ENCODE measurements around the gene ZBTB18. TPM values are rescaled to one million over a fixed set of nuclear protein-coding genes. Genes with fewer than 3 reads are reported as not detected.

The ZBTB18 gene
- polyA plus RNA-seq, 1 of the 3 experiments (the other 2 are of a cell fraction), result 19.3 TPM

DNA sequence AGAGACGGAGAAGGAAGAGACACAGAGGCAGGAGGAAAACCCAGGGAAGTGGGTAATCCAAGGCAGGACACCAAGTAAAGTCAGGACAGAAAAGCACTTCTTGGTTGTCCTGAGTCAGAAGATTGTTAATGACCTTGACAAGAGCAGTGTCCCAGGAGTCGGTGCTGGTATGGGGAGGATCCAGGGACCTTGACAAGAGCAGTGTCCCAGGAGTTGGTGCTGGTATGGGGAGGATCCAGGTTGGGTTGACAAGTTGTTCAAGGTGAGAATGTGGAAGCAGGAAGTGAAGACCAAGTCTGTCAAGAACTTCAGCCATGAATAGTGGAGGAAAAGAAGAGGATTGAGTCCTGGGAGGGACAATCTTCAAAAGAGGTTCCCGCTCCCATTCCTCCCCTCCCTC, 31.9 kb downstream of the ZBTB18 start:
- no peaks in the 10 kb centered on the region for H3K9me2 ChIP-seq
- no peaks in the 10 kb centered on the region for H3K4me1 ChIP-seq (ENCODE audit: control insufficient read depth in 1 of 2, insufficient read depth in 2 of 2, low read depth in 1 of 2, low read length in 1 of 2)
- H2AFZ ChIP-seq (ENCODE audit: low read depth), result no peak overlapping the region
- no peak for TF ChIP-seq SIN3A (IDR thresholded peaks at IDR 0.05; ENCODE audit: borderline replicate concordance, low read depth, low read length)
- TF ChIP-seq, protein P1, sequence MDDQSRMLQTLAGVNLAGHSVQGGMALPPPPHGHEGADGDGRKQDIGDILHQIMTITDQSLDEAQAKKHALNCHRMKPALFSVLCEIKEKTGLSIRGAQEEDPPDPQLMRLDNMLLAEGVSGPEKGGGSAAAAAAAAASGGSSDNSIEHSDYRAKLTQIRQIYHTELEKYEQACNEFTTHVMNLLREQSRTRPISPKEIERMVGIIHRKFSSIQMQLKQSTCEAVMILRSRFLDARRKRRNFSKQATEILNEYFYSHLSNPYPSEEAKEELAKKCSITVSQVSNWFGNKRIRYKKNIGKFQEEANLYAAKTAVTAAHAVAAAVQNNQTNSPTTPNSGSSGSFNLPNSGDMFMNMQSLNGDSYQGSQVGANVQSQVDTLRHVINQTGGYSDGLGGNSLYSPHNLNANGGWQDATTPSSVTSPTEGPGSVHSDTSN (IDR thresholded peaks at IDR 0.05), result no peak
- no peak for TF ChIP-seq FOXJ3 (CRISPR knock-in tag; IDR thresholded peaks at IDR 0.05)
- no peak for TF ChIP-seq RCOR1 (IDR thresholded peaks at IDR 0.05; ENCODE audit: low read length)
- no peak for TF ChIP-seq FOSL2 (IDR thresholded peaks at IDR 0.05; ENCODE audit: borderline replicate concordance, low read depth)
- no peak for TF ChIP-seq RFX5 (IDR thresholded peaks at IDR 0.05; ENCODE audit: low read length)
- no peak for TF ChIP-seq MEF2A (IDR thresholded peaks at IDR 0.05; ENCODE audit: borderline replicate concordance, low read depth)
- TF ChIP-seq, protein P2, sequence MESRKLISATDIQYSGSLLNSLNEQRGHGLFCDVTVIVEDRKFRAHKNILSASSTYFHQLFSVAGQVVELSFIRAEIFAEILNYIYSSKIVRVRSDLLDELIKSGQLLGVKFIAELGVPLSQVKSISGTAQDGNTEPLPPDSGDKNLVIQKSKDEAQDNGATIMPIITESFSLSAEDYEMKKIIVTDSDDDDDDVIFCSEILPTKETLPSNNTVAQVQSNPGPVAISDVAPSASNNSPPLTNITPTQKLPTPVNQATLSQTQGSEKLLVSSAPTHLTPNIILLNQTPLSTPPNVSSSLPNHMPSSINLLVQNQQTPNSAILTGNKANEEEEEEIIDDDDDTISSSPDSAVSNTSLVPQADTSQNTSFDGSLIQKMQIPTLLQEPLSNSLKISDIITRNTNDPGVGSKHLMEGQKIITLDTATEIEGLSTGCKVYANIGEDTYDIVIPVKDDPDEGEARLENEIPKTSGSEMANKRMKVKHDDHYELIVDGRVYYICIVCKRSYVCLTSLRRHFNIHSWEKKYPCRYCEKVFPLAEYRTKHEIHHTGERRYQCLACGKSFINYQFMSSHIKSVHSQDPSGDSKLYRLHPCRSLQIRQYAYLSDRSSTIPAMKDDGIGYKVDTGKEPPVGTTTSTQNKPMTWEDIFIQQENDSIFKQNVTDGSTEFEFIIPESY (IDR thresholded peaks at IDR 0.05; ENCODE audit: borderline replicate concordance, low read depth), result no peak
- POLR2A ChIA-PET, result no interaction called here
- DNase-seq, result no peak
- no peaks in the 10 kb centered on the region for H4K20me1 ChIP-seq (ENCODE audit: insufficient read depth)
- no peak overlapping the region for H3K27ac ChIP-seq (ENCODE audit: low read depth in 2 of 2, low read length in 1 of 2)
- no peak overlapping the region for H3K4me2 ChIP-seq
- 83% methylated on average over 3 of the region's 3 CpGs for WGBS (ENCODE audit: low lambda C conversion rate)
- H3K9me3 ChIP-seq, result no peaks in the 10 kb centered on the region
- no peaks in the 10 kb centered on the region for H3K27me3 ChIP-seq (ENCODE audit: insufficient read depth)
- H3K9ac ChIP-seq, result no peak overlapping the region
- no peak overlapping the region for H3K4me3 ChIP-seq (ENCODE audit: low read depth in 2 of 2, low read length in 1 of 2)
- H3K36me3 ChIP-seq (replicated peaks in 1 of 2; ENCODE audit: control insufficient read depth in 1 of 2, insufficient read depth in 2 of 2, low read length in 1 of 2), result no peaks in the 10 kb centered on the region
- no peaks in the 10 kb centered on the region for H3K79me2 ChIP-seq (ENCODE audit: insufficient read depth)
- CTCF ChIA-PET, result no interaction called here
- no peaks in the 10 kb centered on the region for H3F3A ChIP-seq (replicated peaks; ENCODE audit: insufficient read depth)

DNA sequence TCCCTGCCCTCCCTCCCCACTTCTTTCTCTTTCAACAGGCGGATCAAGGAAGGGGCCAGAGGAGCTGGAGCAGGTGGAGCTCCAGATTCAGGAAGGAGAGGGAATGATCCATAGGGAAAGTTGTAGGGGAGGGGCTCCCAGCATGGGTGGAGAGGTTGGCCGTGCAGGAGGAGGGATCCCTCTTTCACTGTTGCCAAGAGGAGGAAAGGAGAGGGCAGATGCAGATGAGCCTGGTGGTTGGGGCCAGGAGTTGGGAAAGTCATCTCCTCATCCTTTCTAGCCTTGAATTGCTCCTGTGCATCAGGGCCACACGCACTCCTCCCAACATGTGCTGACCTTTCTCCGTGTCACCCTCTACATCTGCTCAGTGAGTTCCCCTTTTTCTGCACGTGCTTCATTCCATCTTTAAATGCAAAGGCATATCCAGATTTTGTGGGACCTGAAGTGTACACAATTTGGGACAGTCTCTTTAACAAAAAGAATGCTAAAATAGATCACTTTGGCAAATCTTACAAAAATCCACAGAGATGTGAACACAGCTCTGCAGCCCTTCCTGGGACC, 32.4 kb downstream of the ZBTB18 start:
- H4K20me1 ChIP-seq (ENCODE audit: insufficient read depth), result no peaks in the 10 kb centered on the region
- H3K4me3 ChIP-seq (ENCODE audit: low read depth in 2 of 2, low read length in 1 of 2), result no peak overlapping the region
- WGBS (ENCODE audit: low lambda C conversion rate), result 66% methylated on average over 5 of the region's 5 CpGs
- DNase-seq, result no peak
- no peaks in the 10 kb centered on the region for H3K27me3 ChIP-seq (ENCODE audit: insufficient read depth)
- POLR2A ChIA-PET, result no interaction called here
- H3K27ac ChIP-seq (ENCODE audit: low read depth in 2 of 2, low read length in 1 of 2), result no peak overlapping the region
- H3K9me3 ChIP-seq, result no peaks in the 10 kb centered on the region
- H3K36me3 ChIP-seq (replicated peaks in 1 of 2; ENCODE audit: control insufficient read depth in 1 of 2, insufficient read depth in 2 of 2, low read length in 1 of 2), result no peaks in the 10 kb centered on the region
- no peak overlapping the region for H2AFZ ChIP-seq (ENCODE audit: low read depth)
- H3F3A ChIP-seq (replicated peaks; ENCODE audit: insufficient read depth), result no peaks in the 10 kb centered on the region
- no peak overlapping the region for H3K9ac ChIP-seq
- CTCF ChIA-PET, result no interaction called here
- H3K79me2 ChIP-seq (ENCODE audit: insufficient read depth), result no peaks in the 10 kb centered on the region
- H3K4me2 ChIP-seq, result no peak overlapping the region
- no peaks in the 10 kb centered on the region for H3K4me1 ChIP-seq (ENCODE audit: control insufficient read depth in 1 of 2, insufficient read depth in 2 of 2, low read depth in 1 of 2, low read length in 1 of 2)
- H3K9me2 ChIP-seq, result no peaks in the 10 kb centered on the region
- TF ChIP-seq FOXJ3 (CRISPR knock-in tag; IDR thresholded peaks at IDR 0.05) (no peak), EZH2phosphoT487 (IDR thresholded peaks at IDR 0.05; ENCODE audit: borderline replicate concordance, low read depth) (no peak), RAD21 (IDR thresholded peaks at IDR 0.05; ENCODE audit: low read length) (no peak), TCF12 (IDR thresholded peaks at IDR 0.05) (no peak), POLR2AphosphoS5 (IDR thresholded peaks at IDR 0.05; ENCODE audit: low read depth, low read length) (no peak), NFIC (IDR thresholded peaks at IDR 0.05; ENCODE audit: borderline replicate concordance) (no peak), SMC3 (IDR thresholded peaks at IDR 0.05; ENCODE audit: low read depth, low read length) (no peak), FOSL2 (IDR thresholded peaks at IDR 0.05; ENCODE audit: borderline replicate concordance, low read depth) (no peak), FOXM1 (IDR thresholded peaks at IDR 0.05; ENCODE audit: low read depth) (no peak), NRF1 (IDR thresholded peaks at IDR 0.05; ENCODE audit: low read depth, low read length) (no peak)
- TF ChIP-seq, protein P3, sequence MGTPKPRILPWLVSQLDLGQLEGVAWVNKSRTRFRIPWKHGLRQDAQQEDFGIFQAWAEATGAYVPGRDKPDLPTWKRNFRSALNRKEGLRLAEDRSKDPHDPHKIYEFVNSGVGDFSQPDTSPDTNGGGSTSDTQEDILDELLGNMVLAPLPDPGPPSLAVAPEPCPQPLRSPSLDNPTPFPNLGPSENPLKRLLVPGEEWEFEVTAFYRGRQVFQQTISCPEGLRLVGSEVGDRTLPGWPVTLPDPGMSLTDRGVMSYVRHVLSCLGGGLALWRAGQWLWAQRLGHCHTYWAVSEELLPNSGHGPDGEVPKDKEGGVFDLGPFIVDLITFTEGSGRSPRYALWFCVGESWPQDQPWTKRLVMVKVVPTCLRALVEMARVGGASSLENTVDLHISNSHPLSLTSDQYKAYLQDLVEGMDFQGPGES (IDR thresholded peaks at IDR 0.05; ENCODE audit: low read depth, low read length), result no peak
- TF ChIP-seq, protein P2 (IDR thresholded peaks at IDR 0.05; ENCODE audit: borderline replicate concordance, low read depth), result no peak
- TF ChIP-seq, protein P1 (IDR thresholded peaks at IDR 0.05), result no peak
- TF ChIP-seq, protein P4, sequence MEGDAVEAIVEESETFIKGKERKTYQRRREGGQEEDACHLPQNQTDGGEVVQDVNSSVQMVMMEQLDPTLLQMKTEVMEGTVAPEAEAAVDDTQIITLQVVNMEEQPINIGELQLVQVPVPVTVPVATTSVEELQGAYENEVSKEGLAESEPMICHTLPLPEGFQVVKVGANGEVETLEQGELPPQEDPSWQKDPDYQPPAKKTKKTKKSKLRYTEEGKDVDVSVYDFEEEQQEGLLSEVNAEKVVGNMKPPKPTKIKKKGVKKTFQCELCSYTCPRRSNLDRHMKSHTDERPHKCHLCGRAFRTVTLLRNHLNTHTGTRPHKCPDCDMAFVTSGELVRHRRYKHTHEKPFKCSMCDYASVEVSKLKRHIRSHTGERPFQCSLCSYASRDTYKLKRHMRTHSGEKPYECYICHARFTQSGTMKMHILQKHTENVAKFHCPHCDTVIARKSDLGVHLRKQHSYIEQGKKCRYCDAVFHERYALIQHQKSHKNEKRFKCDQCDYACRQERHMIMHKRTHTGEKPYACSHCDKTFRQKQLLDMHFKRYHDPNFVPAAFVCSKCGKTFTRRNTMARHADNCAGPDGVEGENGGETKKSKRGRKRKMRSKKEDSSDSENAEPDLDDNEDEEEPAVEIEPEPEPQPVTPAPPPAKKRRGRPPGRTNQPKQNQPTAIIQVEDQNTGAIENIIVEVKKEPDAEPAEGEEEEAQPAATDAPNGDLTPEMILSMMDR (IDR thresholded peaks at IDR 0.05), result no peak

Measured in SK-N-SH (cell line).